ENCODE results near the gene ZNF219. TPM values are rescaled to one million over a fixed set of nuclear protein-coding genes. Genes with fewer than 3 reads are reported as not detected.

The ZNF219 gene
- total RNA-seq, 1 experiment from 2014 or later: 16.6 TPM

- RAD21 ChIA-PET (ENCODE audit: low non-redundant PET in 1 of 2, low total read pairs in 2 of 2, uncharacterized antibody in 2 of 2, unreplicated experiment in 2 of 2): no interaction called here
- peak overlapping the region; percentile 90; the same call in 1 of the 2 replicates for H3K9ac ChIP-seq (ENCODE audit: low read length)
- no TSS peak for BruUV-seq (replicated peaks)
- TF ChIP-seq SIN3A (IDR thresholded peaks at IDR 0.05; ENCODE audit: low read depth) (no peak), SP1 (IDR thresholded peaks at IDR 0.05; ENCODE audit: low read depth) (no peak), ELF1 (IDR thresholded peaks at IDR 0.05; ENCODE audit: borderline replicate concordance, low read depth) (no peak), EGR1 (IDR thresholded peaks at IDR 0.05; ENCODE audit: low read depth) (no peak)
- H3K36me3 ChIP-seq (ENCODE audit: control insufficient read depth in 1 of 2, insufficient read depth in 2 of 2, low read length in 2 of 2): no peaks in the 10 kb centered on the region
- CTCF ChIA-PET: interaction anchor here (1.6 to 2.0 kb wide), 2 partner anchors 9 to 87 kb away, joined by 5 to 7 read pairs; no protein-coding TSS in a partner anchor
- POLR2A ChIA-PET: no interaction called here
- intact Hi-C loops (cut with micrococcal nuclease): loop anchor here (10.0 kb wide), 1 partner anchor 247 kb away; no protein-coding TSS in a partner anchor
- H3K27me3 ChIP-seq (ENCODE audit: insufficient read depth, low read length): no peaks in the 10 kb centered on the region
- H2AFZ ChIP-seq (ENCODE audit: low read depth, low read length, poor library complexity, severe bottlenecking): no peak overlapping the region
- no peaks in the 10 kb centered on the region for H4K20me1 ChIP-seq (ENCODE audit: insufficient read depth)
- H3K79me2 ChIP-seq (ENCODE audit: insufficient read depth, low read length): no peaks in the 10 kb centered on the region
- H3K9me3 ChIP-seq (ENCODE audit: control insufficient read depth in 1 of 2, insufficient read depth in 1 of 2, low read depth in 1 of 2, low read length in 2 of 2): no peaks in the 10 kb centered on the region
- ATAC-seq (no peak), DNase-seq (ENCODE audit: low read depth, low spot score) (no peak)
- peak overlapping the region; percentile 95 for H3K27ac ChIP-seq (ENCODE audit: low read depth, low read length)
- H3K9me2 ChIP-seq (ENCODE audit: insufficient read depth): no peaks in the 10 kb centered on the region
- H3K4me3 ChIP-seq (replicated peaks in 1 of 2; ENCODE audit: low read depth in 1 of 2, low read length in 2 of 2): peak overlapping the region in 1 of 2 experiments; percentile 74; a peak in 1 of 4 replicates
- H3K4me2 ChIP-seq (ENCODE audit: low read length): peak overlapping the region; percentile 92
- H3K4me1 ChIP-seq (ENCODE audit: control insufficient read depth in 1 of 2, insufficient read depth in 2 of 2, low read length in 2 of 2): peaks cover 40 to 67% of the 10 kb centered on the region in 2 experiments
These were observed 3.5 kb upstream of the ZNF219 start for GRCh38 chr14:21101802-21102413.

DNA sequence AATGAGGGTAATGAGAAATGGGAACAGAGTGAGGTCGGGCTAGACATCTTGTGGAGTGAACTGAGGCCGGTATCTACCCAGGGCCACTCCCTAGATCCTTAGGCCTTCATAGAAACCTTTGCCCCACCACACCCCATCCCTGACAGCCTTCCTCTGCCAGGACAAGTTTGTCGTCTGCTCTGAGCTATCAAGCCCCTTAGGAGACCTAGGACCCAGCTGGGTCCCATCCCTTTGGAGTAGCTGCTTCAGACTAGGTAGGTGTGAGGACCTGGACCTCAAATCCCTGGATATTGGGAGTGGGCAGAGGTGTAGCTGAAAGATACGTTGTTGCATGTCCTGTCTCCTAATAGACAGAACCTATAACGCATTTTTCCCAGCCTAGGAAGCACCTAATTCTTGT is 2.5 kb upstream of the ZNF219 start, which contains the start of gene TMEM253:
Gene TMEM253, plus strand, starts transcription at position 136 of the 400 bp plus-strand sequence. CDS start 278 bp downstream, outside the sequence.
- no TSS peak for BruUV-seq (replicated peaks)
- Histone ChIP-seq H3K9ac (ENCODE audit: low read length) (peak within 1 kb of the TSS; percentile 90; the same call in 1 of the 2 replicates), H3K79me2 (ENCODE audit: insufficient read depth, low read length) (no peaks in the 10 kb centered on the region), H3K9me3 (ENCODE audit: control insufficient read depth in 1 of 2, insufficient read depth in 1 of 2, low read depth in 1 of 2, low read length in 2 of 2) (no peaks in the 10 kb centered on the region), H3K27ac (ENCODE audit: low read depth, low read length) (peak within 1 kb of the TSS; percentile 95; the same call in 1 of the 2 replicates), H3K36me3 (ENCODE audit: control insufficient read depth in 1 of 2, insufficient read depth in 2 of 2, low read length in 2 of 2) (no peaks in the 10 kb centered on the region), H3K4me3 (replicated peaks in 1 of 2; ENCODE audit: low read depth in 1 of 2, low read length in 2 of 2) (no peak within 1 kb of the TSS), H2AFZ (ENCODE audit: low read depth, low read length, poor library complexity, severe bottlenecking) (no peak within 1 kb of the TSS), H3K27me3 (ENCODE audit: insufficient read depth, low read length) (no peaks in the 10 kb centered on the region), H3K4me2 (ENCODE audit: low read length) (peak within 1 kb of the TSS; percentile 92), H3K4me1 (ENCODE audit: control insufficient read depth in 1 of 2, insufficient read depth in 2 of 2, low read length in 2 of 2) (peaks cover 32 to 57% of the 10 kb centered on the region in 2 experiments), H3K9me2 (ENCODE audit: insufficient read depth) (no peaks in the 10 kb centered on the region), H4K20me1 (ENCODE audit: insufficient read depth) (no peaks in the 10 kb centered on the region)
- intact Hi-C loops (cut with micrococcal nuclease): loop anchor here (10.0 kb wide), 1 partner anchor 246 kb away; no protein-coding TSS in a partner anchor
- CTCF ChIA-PET: interaction anchor here (1.6 to 2.0 kb wide), 2 partner anchors 8 to 86 kb away, joined by 5 to 7 read pairs; no protein-coding TSS in a partner anchor
- no peak for DNase-seq (ENCODE audit: low read depth, low spot score)
- no peak for ATAC-seq
- POLR2A ChIA-PET: no interaction called here
- RAD21 ChIA-PET (ENCODE audit: low non-redundant PET in 1 of 2, low total read pairs in 2 of 2, uncharacterized antibody in 2 of 2, unreplicated experiment in 2 of 2): no interaction called here
- TF ChIP-seq RAD21 (IDR thresholded peaks at IDR 0.05; ENCODE audit: low read depth): no peak
- no peak for TF ChIP-seq POLR2AphosphoS5 (IDR thresholded peaks at IDR 0.05; ENCODE audit: low read depth, low read length)
- no peak for TF ChIP-seq REST (IDR thresholded peaks at IDR 0.05; ENCODE audit: low read depth)
- no peak for TF ChIP-seq SIN3A (IDR thresholded peaks at IDR 0.05; ENCODE audit: low read depth)
- no peak for TF ChIP-seq POLR2A (IDR thresholded peaks at IDR 0.05; ENCODE audit: borderline replicate concordance, extremely low read depth, insufficient read depth, insufficient read length)

Data from HCT116 (cell line).